NCI-H2196 treated with DMSO at 0.1 percent for 48 hours (cell line): ENCODE measurements around the gene MR1.
A peak's percentile ranks its signal among the peaks of the same experiment; 100 is the strongest.

Experiments
- DNase-seq: peaks from one replicate; lab custom pipeline; 2025; ENCODE audit not compliant: unreplicated experiment; lab: John Stamatoyannopoulos, UW

Gene MR1

DNA sequence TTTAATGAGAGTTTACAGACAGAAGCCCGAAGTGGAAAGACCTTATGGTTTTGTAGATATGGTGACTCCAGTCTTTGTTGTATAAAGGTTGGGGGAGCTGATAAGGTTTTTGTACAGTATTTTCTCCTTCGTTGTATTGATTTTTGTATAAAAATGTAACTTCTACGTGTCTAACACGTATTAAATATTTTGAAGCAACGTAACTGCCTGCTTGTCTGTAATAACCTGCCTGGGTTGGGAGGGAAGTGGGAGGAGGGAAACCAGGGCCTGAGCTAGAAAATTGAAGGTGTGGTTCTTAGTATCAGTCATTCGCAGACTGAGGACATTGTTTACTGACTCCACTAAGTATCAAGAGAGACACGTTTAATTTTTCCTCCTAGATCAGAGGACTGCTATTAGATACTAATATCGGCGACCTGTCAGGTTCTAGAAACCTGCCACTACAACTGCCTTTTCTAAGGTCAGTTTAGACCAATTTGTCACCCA is 56.9 kb downstream of the MR1 start:
- no peak for DNase-seq

DNA sequence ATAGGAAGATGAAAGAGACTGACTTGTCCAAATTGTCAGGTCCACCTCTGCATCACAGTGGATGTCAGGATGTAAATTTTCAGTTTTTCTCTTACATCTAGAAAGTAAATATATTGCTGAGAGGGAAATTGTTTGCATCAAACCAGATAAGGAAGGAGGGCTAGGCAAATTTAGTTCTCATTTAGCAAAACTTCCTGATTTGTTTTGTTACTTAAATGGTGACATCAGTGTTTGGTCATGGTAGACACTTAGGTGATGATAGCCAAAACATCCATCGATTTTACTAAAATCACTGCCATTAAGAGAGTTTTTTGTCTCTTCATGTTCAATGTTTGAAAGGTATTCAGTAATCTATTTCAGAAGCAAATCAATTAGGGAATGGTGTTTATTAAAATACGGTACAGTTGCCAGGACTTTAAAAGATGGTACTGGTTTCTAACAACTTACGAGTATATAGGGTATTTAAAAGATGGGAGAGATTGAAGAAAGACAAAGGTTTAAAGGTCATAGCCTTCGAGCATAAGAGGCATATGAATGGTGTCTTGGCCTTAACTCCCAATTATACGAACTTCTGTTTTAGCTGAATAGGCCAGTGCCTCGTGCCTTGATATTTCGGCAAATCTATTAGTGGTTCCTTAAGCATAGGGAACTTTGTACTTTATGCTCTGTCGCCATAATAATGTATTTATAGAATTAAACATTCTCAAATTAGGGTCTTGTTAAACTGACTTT is 57.7 kb downstream of the MR1 start:
- no peak for DNase-seq

DNA sequence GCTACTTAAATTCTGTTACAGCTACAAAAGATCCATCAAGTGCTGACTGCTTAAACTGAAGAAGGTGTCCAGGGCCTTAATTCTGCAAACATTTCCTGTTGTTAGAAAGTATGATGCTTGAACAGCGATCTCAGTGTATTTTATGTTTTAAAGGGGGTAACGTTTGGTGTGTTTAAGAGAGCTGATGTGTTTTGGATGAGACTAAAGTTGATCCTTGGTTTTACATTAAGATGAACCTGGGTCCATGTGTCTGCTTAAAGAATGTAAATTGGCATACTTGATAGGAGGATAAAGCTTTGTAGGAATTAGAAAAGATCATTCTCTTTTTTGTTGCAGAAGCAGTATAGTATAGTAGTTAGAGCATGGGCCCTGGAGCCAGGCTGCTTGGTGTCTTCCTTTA is 58.3 kb downstream of the MR1 start:
- no peak for DNase-seq

DNA sequence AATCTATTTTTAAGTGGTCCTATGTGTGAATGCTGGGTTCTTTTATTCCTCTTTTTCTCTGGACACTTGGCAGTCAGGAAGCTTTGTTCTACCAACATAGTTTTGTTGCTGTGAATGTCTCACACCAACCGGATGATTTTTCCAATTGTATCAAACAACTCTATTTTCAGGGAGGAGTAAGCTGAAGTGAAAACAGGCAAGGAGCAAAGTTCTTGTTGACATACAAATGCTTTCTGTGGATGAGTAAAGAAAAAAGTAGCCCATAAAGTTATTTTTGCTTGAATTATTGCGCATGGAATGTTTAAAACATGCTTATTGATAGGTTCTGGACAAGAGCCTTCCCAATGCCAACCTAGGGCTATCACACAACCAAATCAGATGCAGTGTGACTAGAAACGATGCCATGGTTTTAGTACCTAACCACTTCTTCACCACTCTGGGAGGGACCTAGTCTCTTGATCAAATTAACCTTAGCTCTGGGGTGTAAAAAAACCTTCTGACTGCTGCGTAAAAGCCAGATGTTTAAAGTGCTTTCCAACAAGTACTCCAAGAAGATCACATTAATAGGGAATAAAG is 59.2 kb downstream of the MR1 start:
- DNase-seq: no peak

DNA sequence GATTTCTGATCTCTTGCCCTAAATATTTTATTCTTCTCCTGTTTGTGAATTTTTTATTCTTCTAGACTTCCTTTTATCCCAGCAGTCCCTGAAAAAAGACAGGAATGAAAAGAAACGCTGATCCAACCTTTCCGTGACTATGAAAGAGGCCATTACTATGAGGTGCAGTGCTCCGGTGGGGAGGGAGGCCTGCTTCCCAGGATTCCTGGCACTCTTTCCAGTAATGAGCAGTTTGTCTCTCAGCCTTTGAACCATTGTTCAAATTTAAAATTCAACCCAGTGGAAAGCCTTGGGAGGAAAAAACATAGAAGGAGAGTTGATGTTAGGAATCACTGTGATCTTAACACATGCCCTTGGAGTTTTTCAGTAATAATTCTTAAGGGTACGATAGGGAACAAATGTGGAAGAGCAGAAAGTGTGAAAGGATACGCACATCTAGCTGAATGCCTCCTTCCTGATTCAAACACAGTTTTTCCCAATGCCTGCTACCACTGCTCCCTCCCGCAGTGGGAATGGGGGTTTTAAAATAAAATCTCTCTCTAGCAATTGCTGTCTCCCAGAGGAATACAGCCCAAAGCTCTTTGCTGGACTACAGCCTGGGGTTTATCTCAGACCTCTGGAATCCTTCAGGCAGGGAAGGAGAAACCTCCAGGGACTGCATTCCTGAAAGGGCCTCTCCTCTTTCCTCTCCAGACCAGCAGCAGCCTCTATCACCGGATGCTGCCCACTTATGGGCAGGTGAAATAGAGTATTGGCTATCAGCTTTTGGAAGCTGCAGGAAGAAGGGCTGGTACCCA is 60.8 kb downstream of the MR1 start:
- no peak for DNase-seq

DNA sequence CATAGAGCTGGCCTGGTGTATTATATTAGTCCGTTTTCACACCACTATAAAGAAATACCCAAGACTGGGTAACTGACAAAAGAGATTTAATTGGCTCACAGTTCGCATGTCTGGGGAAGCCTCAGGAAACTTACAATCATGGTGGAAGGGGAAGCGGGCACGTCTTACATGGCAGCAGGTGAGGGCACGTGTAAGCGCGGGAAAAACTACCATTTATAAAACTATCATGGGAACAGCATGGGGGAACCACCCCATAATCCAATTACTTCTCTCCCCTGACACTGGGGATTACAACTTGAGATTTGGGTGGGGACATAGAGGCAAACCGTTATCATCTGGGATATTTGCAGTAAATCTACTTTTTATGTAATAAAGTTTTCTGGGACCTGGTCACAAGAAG is 61.5 kb downstream of the MR1 start:
- DNase-seq: no peak

DNA sequence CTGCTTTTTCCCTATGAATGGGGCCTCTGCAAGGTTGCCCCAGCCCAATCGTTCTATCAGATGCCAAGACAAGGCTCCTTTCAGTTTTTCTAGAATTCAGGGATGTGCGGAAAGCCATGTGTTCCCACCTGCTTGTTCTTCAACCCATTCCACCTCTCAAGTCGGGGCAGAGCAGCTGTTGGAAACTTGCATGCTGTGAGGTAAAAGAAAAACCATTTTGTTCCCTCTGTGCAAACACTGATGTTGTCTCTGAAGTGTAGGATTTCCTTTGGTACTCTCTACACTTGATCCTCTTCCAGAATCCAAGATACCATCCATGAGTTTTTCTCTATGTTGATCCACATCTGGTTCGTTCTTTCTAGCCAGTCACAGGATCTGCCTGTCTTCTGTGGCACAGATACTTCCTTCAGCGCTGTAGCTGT is 62.0 kb downstream of the MR1 start:
- no peak for DNase-seq

DNA sequence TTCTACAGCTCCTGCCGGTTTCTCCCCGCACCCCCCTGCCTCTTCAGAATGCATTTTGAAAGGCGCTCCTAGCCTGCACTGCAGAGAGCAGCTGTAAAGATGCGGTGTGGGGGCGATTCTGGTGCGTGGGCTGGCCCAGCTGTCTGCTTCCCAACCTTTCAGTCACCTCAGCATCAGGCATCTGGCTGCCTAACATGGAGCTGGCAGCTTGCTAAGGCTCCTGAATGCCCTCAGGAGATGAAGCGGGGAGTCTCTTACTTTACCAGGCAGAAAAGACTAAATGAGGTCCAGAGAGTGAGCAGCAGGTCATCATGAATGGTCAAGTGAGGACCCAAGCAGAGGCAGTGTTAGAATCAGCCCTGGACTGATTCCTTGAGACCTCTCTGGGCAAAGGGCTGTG is 63.5 kb downstream of the MR1 start:
- DNase-seq: no peak

DNA sequence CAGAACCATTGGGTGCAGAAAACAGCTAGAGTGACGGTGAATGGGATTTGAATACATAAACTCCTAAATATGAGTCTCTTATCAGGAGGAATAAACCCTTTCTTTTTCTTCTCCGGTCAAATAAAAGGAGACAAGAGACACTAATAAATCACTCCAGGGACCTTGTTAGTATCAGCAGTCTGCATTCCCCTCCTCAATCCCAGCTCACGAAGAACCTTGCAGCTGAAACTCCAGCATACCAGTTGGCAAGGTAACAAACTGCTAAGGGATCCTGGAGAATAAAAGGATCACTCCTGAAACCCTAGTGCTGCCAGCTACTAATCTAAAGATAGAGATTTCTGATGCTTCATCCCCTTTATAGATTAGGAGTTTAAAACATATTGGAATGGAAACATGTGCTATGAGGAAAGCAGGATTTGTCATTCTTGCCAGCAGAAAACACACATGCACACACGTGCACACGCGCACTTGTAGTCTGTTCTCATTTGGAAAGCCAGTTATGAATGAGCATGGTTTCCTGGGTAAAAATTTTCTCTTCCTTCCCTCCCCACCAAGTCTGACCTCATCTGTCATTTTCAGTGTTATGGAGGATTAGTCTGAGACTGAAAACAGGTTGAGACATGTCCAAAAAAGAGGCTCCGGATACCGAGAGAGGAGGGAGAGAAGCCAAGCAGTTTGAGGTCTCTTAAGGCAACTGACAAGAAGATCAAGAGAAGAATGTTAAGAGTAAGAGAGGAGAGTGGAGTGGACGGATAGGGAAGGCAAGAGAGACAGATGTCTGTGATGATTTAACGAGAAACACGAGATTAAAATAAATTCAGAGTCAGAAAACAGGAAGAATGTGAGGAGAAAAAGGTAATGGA is 65.6 kb downstream of the MR1 start:
- no peak for DNase-seq

DNA sequence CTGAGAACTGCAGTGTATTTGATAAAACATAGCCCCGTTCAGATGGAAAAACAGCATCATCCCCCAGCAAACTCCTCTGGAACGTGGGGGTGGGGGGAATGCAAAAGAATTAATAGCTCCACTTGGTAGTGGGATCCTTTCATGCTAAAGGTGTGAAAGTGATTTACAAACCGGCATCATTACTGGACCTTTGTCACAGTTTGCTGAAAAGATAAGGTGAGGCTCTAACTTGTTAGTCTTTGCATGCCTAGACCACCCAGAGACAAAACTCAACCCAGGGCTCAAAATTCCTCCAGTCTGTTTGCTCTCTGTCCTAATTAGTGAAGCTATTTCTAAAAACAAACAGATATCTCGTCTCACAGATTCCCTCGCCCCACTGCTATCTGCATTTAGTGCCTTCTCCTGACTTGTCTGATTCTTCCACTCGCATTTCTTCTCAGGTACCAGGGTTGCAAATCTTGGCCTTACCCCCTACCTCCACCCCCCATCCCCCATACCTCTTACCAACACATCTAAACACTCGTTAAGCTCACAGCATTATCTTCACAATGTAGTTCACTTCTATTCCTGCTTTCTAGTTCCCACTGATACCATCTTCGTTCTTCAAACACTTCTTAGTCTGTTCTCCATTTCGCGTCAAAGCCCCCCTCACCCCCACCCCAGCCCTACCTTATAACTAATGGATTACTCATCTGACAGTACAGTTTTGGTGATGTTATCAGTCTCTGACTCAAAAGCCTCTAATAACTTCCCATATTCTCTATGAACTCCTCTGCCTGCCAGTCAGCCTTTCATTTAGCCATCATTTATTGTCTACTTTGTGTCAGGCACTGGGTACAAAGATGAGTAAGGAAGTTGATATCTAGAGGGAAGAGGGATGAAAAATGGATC is 66.5 kb downstream of the MR1 start:
- no peak for DNase-seq

DNA sequence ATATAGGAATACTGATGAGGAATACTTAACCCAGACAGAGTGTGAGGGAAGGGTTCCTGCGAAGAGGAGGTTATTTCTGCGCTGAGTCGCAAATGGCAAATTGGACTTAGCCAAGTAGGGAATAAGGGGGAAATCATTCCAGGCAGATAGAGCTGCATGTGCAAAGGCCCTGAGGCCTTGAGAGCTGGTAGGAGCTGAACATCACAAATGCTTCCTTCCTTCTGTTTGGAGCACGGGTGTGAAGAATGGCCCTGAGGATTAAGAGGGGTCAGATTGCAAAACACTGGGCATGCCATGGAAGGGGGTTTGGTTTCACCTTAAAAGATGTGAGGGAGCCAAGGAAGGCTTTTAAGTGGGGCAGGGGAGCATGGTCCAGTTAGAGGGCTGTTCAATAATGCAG is 67.2 kb downstream of the MR1 start:
- DNase-seq: no peak

DNA sequence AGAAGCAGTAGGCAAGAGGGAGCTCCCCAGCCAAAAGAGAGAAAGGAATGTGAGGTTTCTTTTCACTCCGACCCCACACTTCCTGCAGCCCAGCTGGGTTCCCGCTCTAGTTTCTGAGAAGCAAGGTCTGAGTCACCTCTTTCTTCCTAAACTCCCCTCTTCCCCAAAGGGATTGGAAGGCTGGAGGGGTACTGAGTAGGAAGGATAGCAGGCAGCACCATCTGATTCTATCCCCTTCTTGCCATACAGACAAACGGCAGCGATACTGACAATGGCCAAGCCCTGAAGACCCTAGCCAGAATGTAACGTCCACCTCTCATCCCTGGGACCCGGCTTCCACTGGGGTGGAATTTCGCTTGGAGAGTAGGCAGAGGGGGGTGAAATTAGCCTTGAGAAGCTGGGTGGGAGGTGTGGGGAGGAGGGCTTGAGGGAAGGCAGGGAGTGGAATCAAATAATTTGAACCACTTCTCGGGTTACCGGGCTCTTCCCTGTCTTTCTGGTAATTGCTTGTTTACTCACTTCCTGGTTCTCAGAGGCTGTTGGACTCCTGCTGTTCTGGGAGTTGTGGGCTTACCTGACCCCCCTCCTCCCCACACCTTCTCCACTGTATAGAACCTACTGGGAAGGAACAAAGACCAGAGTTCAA is 67.9 kb downstream of the MR1 start:
- DNase-seq: peak; percentile 28

DNA sequence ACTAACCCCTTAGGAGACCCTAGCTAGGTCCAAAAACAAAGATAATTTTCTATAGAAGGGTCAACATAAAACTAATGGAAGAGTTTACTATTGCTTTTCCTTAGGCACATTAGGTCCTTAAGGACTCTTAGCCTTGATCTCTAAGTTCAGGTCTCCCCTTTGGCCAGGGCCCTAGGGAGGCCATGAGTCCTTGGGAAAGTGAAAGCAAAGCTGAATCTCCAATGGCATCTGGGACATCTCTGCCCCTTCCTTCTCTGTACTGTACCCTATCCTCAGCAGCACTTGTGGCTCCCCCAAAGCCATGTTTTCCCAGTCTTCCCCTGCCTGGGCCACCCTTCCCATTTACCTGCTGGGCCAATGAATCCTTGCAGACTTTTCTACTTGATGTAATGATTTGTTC is 69.1 kb downstream of the MR1 start:
- no peak for DNase-seq

DNA sequence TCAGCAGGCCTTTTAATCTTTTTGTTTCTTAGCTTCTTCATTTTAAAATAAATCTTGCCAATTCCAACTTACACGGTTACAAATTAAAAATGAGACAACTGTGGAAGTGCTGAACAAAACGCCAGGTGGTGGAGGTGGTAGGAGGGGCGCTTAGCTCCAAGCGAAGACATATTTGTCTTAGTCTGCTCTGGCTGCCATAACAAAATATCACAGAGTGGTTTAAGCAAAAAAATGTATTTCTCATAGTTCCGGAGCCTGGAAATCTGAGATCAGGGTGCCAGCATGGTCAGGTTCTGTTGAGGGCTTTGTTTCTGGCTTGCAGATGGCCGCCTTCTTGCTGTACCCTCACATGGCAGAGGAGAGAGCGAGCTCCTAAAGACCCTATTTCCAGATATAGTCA is 69.6 kb downstream of the MR1 start:
- no peak for DNase-seq

DNA sequence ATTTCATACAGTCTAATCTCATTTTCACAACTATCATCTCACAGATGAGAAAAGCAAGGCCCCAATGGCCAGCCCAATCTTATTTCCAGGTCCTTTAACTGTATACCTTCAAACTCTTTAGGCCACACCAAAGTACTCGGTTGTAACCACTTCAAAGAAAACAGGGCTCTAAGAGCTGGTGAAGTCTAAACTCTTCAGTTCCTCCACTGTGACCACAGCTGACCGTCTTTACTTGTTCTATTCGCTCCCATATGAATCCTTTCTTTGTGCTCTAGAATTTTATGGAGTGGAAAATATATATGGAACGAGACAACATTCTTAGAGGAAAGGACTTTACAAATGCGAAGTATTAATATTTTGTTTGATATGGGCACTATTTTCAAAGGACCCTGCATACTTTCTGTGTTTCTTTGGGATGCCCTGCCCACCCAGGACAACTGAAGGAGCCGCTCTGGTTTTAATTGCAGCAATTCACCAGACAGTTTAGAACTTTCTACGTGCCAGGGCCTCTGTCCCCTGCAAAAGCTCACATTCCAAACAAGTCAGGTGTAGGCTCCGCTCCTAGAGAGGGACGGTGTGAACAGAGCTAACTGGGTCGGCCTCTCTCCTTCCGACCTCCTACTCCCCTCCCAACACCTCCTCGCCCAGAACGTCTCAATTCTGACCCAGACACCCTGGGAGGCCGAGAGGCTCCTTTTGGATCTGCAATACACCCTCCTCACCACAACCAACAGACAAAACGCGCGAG is 70.4 kb downstream of the MR1 start:
- no peak for DNase-seq

DNA sequence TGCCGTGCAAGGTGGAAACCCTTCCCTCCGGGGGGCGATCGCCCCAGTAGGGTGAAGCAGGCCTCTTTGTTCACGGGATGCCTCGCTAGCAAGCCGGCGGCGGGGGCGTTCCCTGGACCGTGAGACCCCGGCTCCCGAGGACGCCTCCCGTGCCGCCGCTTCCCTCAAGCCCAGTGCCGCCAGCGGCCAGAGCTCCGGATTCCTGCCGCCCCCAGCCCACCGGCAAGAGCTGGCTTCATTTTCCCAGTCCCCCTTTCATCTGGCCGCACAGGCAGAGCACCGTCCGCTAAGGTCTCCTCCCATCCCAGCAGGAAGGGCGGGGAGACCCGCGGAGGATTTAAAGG is 71.0 kb downstream of the MR1 start:
- DNase-seq: no peak

DNA sequence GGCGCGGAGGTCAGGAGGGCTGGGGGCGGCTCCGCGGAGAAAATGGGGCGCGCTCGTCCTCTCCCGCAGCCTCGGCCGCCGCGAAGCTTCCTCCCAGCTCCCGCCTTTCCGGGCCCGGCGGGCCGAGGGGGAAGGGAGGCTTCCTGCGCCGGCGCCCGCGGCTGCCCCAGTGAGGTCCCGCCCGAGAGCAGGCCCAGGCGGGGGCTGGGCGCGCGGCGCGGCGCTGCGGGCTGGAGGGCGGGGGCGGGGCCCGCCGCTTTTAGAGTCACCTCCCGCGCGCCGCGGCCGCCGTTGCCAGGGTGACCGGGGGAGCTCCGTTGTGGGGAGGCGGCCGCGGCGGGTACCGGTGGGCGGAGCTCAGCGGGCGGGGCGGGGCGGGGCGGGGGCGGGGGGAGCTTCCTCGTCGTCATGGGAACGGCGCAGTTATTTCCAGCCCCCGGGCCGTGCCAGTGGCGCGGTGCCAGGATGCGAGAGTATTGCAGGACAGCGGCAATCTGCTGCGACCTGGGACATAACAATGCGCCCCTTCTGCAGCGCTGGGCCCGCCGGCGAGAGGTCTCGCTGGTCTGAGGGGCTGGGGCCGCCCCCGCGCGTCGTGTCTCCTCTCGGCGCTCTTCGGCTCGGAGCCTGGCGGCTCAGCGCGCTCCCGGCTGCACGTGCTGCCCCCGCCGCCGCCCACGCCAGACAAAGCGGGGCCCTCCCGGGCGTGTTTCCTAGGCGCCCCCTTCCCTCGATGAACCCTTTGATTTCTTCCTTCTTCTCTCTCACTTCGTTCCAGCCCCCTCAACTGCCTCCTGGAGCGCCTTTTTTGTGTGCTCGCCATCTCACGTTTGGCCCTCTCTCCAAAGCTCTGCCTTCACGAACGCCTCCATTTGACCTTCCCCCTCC is 71.6 kb downstream of the MR1 start:
- DNase-seq: peak; percentile 79

DNA sequence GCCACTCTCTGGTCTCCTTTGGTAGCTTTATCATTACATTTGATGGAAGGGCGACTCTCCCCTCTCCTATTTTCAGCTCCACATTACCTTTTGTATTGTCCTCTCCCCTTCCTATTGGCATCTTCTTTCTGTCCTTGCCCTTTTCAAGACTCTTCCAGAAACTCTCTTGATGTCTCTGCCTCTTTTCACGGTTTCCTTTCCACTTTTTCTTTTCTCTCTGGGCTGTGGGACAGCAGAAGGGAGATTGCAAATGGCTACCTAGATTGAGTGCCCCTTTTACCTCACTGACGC is 72.2 kb downstream of the MR1 start:
- no peak for DNase-seq
